Measurements from ENCODE around the gene C16orf46.
A peak's percentile ranks its signal among the peaks of the same experiment; 100 is the strongest.

C16orf46 gene

GRCh38 chr16:81073560-81074330 is 3.3 kb downstream of the C16orf46 start:
- DNase-seq: no peak

DNA sequence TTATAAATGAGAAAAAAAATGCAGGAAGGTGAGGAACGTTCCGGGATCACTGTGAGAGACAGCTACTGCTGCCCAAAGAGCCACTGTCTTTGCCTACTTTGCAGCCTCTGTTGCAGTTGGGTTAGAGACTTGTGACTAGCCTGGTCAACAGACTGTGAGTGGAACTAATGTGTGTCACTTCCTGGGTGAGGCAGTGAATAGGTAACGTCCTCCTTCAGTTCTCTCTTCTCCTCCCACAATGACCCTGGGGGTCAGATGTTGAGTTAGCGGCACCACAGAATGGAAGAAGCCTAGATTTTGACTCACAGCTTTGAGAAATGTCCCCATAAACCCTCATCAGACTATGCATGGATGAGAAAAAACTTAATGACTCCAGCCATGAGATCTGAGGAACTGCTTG is 5.2 kb downstream of the C16orf46 start:
- no peak for DNase-seq

GRCh38 chr16:81070979-81071378 is 6.1 kb downstream of the C16orf46 start:
- no peak for DNase-seq

GRCh38 chr16:81069063-81069462 is 8.0 kb downstream of the C16orf46 start:
- no peak for DNase-seq

GRCh38 chr16:81067166-81067565 is 9.9 kb downstream of the C16orf46 start:
- no peak for DNase-seq

DNA sequence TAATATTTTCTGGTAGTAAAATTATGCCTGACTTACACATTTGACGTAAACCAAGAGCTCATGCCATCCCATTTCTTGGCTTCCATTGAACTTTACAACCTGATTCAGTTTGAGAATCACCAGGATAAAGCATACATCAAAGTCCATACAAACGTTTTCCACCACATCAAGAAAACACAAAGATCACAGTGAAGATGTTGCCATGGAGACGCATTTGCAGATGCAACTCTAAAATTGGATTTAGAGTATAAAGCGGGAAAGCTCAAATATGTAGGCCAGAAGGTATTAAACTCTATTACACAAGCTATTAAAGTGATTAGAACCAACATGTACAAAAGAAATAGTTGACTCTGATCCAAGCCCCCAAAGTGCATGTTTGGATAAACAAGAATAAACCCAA is 10.4 kb downstream of the C16orf46 start:
- no peak for DNase-seq

GRCh38 chr16:81061871-81062608 is 15.0 kb downstream of the C16orf46 start:
- DNase-seq: no peak

- DNase-seq: no peak
These were observed 15.8 kb downstream of the C16orf46 start for GRCh38 chr16:81061307-81061640.

- no peak for DNase-seq
These were observed 16.3 kb downstream of the C16orf46 start for GRCh38 chr16:81060576-81061306.

DNA sequence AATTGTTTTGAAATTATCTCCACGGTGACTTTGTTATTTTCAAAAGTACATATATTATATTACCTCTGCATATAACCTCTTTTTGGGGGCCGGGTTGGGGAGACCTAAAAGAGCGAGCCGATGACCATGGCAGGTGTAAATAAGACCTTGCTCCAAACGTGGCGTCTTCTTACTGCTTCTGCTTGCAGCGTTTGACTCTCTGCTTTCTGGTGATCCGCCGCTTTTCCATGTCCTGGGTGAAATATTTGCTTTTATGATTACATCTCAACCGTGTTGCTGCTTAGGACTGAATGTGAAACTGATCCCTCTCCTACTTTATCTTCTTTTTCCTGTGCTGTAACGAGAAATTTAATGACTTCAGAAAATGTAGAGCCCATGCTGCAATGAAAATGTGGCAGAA is 23.3 kb downstream of the C16orf46 start:
- DNase-seq: no peak

- no peak for DNase-seq
These were observed 34.2 kb downstream of the C16orf46 start for GRCh38 chr16:81042821-81043220.

DNA sequence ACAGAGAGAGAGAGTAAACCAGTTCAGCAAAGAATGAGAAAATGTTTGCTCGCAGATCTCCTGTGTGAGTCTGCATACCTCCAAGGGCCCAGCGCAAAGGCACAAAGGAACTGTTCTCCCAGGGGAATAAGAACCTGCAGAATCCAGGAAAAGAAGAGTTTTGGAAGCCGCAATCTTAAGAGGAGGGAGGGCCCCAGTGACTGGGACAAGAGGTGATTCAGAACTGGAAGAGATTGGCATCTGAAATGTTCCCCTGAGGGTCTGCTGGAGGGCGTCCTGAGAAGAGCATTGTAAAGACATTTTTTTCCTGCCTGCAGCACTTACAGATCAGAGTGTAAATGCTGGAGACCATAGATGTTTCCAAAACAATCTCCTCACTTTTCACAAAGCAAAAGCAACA is 35.3 kb downstream of the C16orf46 start:
- no peak for DNase-seq

GRCh38 chr16:81040842-81041241 is 36.2 kb downstream of the C16orf46 start:
- DNase-seq: no peak

- no peak for DNase-seq
These were observed 36.9 kb downstream of the C16orf46 start for GRCh38 chr16:81040131-81040530.

DNA sequence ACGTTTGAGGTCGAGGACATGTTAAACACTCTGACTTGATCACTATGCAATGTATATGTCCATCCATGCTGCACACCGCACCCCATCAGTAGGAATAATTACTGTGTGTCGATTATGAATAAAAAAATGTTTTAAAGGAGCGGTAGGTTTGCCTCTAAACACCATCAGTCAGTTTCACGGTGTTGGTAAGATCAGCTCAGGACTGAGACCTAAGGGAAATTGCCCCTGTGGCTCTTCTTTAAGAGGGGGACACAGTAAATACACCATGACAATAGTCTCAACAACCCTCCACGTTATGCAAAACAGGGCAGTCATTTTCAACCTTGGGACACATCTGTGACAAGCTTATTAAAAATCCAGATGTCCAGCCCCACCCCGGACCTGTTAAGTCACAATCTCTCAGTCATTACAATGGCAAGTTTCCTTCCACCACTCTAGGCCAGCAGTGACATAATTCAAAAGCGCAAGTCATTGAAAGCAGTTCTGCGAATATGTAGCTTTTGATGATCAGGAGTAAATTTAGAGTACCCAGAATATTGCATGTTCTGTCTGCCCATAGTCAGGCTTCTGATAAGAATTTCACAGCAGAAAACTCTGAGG is 40.2 kb downstream of the C16orf46 start:
- no peak for DNase-seq

GRCh38 chr16:81035975-81036750 is 40.9 kb downstream of the C16orf46 start:
- peak; percentile 42 for DNase-seq

GRCh38 chr16:81035398-81035974 is 41.6 kb downstream of the C16orf46 start, which contains the start of gene ATMIN:
TSS of gene ATMIN (plus strand) at chr16:81035842. CDS start at chr16:81035871, 29 bp downstream.
- DNase-seq: peak; percentile 90

DNA sequence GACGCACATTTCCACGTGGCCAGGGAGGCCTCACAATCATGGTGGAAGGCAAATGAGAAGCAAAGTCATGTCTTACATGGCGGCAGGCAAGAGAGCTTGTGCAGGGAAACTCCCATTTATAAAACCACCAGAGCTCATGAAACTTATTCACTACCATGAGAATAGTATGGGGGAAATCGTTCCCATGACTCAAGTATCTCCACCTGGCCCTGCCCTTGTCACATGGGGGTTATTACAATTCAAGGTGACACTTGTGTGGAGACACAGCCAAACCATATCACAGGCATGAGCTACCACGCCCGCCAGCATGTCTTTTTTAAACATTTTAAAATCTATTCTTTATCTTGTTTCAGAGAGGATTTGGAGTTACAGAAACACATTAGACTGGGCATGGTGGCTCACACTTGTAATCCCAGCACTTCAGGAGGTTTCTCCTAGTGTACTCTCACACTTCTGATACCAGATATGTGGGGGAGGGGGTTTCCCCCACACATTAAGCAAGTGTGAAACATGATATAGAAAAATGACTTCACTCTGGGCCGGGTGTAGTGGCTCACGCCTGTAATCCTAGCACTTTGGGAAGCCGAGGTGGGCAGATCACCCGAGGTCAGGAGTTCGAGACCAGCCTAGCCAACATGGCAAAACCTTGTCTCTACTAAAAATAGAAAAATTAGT is 47.0 kb downstream of the C16orf46 start:
- DNase-seq: no peak

DNA sequence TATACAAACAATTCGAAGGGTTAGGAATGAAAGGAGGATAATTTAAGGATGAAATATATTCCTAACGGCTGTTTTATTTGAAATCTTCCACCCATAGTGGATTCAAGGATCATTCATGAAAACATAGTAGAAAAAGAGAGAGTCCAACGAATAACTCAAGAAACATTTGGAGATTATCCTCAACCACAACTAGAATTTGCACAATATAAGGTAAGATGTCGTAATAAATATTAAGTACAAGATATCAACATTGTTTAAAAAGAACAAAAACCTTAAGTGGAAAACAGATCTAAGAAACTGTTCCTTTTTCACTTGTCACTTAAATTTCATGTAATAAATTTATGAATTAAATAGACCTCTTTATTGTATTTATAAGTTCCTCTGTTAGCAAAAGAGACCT is 50.6 kb downstream of the C16orf46 start:
- no peak for DNase-seq

- DNase-seq: no peak
These were observed 58.5 kb downstream of the C16orf46 start for GRCh38 chr16:81018496-81018895.

DNA sequence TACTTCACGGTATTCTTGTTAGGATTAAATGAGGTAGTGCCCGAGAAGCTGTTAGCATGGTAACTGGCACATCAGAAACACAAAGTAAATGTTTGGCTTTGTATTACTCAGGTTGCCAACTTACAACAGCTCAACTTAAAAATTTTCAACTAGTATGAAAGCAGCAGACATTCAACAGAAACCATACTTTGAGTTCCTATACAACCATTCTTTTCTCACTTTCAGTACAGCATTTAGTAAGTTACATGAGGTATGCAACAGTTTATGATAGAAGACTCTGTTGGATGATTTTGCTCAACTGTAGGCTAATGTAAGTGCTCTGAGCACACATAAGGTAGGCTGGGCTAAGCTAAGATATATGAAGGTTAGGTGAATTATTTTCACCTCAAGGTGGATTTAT is 62.4 kb downstream of the C16orf46 start:
- no peak for DNase-seq

GRCh38 chr16:81012974-81013373 is 64.1 kb downstream of the C16orf46 start:
- DNase-seq: no peak

Measured in activated CD8-positive, alpha-beta memory T cell treated with anti-CD3 and anti-CD28 coated beads, Interleukin-2, amount 50 U/mL, for 4 hours (primary cell).